Endothelial cell of umbilical vein (primary cell): Measurements from ENCODE around the gene VAV2. TPM values are rescaled to one million over a fixed set of nuclear protein-coding genes. Genes with fewer than 3 reads are reported as not detected.

Experiments
- BruUV-seq: library from RNA; stranded (reverse); fragments of 400-500 nt; replicated peaks from 2 replicates; lab custom pipeline; 2021; lab: Mats Ljungman, UMichigan
- CTCF ChIA-PET: fragments of 300-600, 350-600 bp; sonication (Branson Sonifier 250); formaldehyde crosslinking; loops from one replicate; lab custom pipeline; 2021; ENCODE audit warnings: antibody characterized with exemption, inconsistent platforms; lab: Charles Lee
- POLR2A ChIA-PET: fragments of 300-600, 350-600 bp; sonication (Branson Sonifier 250); formaldehyde crosslinking; loops from one replicate; lab custom pipeline; 2021; ENCODE audit warnings: antibody characterized with exemption, inconsistent platforms; lab: Charles Lee
- DNase-seq: peaks from one replicate; pipeline ENCODE4 v3.0.0-alpha.2; 2011; ENCODE audit warnings: low read depth, low spot score
- FAIRE-seq: peaks from 2 replicates; lab custom pipeline; 2011; peaks lifted over from hg19 to GRCh38; lab: Jason Lieb, UNC
- H2AFZ ChIP-seq: 2 replicates; pipeline ENCODE4 v1.6.0; 2012; ENCODE audit warnings: low read depth, low read length, control low read depth, inconsistent platforms
- H3K27ac ChIP-seq: 2 replicates; pipeline ENCODE4 v1.5.1; 2011; ENCODE audit warnings: low read depth, mild to moderate bottlenecking, control low read depth, low read length, moderate library complexity; ENCODE audit not compliant: insufficient read depth
- H3K27me3 ChIP-seq, 2 experiments: 2 replicates each; pipeline versions ENCODE4 v1.6.0 to v1.6.1; 2011; ENCODE audit warnings: low read length in 2 of 2, mixed read lengths in 1 of 2; ENCODE audit not compliant: control insufficient read depth in 2 of 2, insufficient read depth in 2 of 2
- H3K36me3 ChIP-seq, 2 experiments: 2 replicates in 1 of 2; 3 replicates in 1 of 2; pipeline ENCODE4 v1.5.1; 2011; ENCODE audit warnings: low read length in 2 of 2, mild to moderate bottlenecking in 1 of 2, moderate library complexity in 1 of 2; ENCODE audit not compliant: control insufficient read depth in 2 of 2, insufficient read depth in 2 of 2; ENCODE audit errors: extremely low read depth in 1 of 2
- H3K4me1 ChIP-seq: 3 replicates; pipeline ENCODE4 v1.5.1; 2011; ENCODE audit warnings: mild to moderate bottlenecking, low read length; ENCODE audit not compliant: control insufficient read depth, insufficient read depth; ENCODE audit errors: extremely low read depth
- H3K4me2 ChIP-seq: 2 replicates; pipeline ENCODE4 v1.6.1; 2011; ENCODE audit warnings: low read length, control low read depth, mixed read lengths; ENCODE audit not compliant: insufficient read depth
- H3K4me3 ChIP-seq, 3 experiments: fragments of 200-600 bp in 1 of 3; sonication (generic), shearing (Covaris generic) in 1 of 3; replicated peaks in 1 of 3; 2 replicates each; pipeline ENCODE4 v1.5.1; 2011 to 2016; ENCODE audit warnings: control low read depth in 3 of 3, low read length in 3 of 3, mild to moderate bottlenecking in 2 of 3, inconsistent platforms in 1 of 3, low read depth in 1 of 3, moderate library complexity in 1 of 3; ENCODE audit not compliant: insufficient read depth in 1 of 3
- H3K79me2 ChIP-seq: 2 replicates; pipeline ENCODE4 v1.6.0; 2012; ENCODE audit warnings: low read length, inconsistent platforms; ENCODE audit not compliant: control insufficient read depth, insufficient read depth
- H3K9ac ChIP-seq: replicated peaks from 2 replicates; pipeline ENCODE3; 2011; ENCODE audit warnings: low read length, control low read depth; ENCODE audit not compliant: insufficient read depth; ENCODE audit errors: extremely low read depth
- H3K9me1 ChIP-seq: replicated peaks from 3 replicates; pipeline ENCODE4 v1.6.0; 2011; ENCODE audit warnings: mild to moderate bottlenecking, low read length; ENCODE audit not compliant: control insufficient read depth, insufficient read depth; ENCODE audit errors: extremely low read depth
- H3K9me3 ChIP-seq: replicated peaks from 2 replicates; pipeline ENCODE4 v1.5.1; 2012; ENCODE audit warnings: low read length, inconsistent platforms; ENCODE audit not compliant: control insufficient read depth, insufficient read depth
- H4K20me1 ChIP-seq: replicated peaks from 2 replicates; pipeline ENCODE3; 2011; ENCODE audit warnings: mild to moderate bottlenecking, low read length; ENCODE audit not compliant: control insufficient read depth, insufficient read depth; ENCODE audit errors: extremely low read depth
- EZH2 ChIP-seq: IDR thresholded peaks from 2 replicates; pipeline ENCODE4 v1.6.1; 2012; ENCODE audit warnings: borderline replicate concordance, low read depth, mild to moderate bottlenecking, moderate library complexity, low read length, inconsistent platforms; ENCODE audit not compliant: severe bottlenecking
- FOS ChIP-seq: IDR thresholded peaks from 2 replicates; pipeline ENCODE4 v1.6.1; 2011; ENCODE audit warnings: mild to moderate bottlenecking, low read length, moderate library complexity, borderline replicate concordance; ENCODE audit not compliant: insufficient read depth
- GATA2 ChIP-seq: IDR thresholded peaks from 2 replicates; pipeline ENCODE4 v1.7.0; 2011; ENCODE audit warnings: low read depth, mild to moderate bottlenecking, moderate library complexity, mixed read lengths, low read length; ENCODE audit not compliant: insufficient read length, insufficient read depth
- JUN ChIP-seq: IDR thresholded peaks from 2 replicates; pipeline ENCODE4 v1.6.1; 2011; ENCODE audit warnings: borderline replicate concordance, low read depth; ENCODE audit not compliant: insufficient read length, insufficient read depth
- MYC ChIP-seq: IDR thresholded peaks from one replicate; pipeline ENCODE4 v1.6.1; 2011; ENCODE audit warnings: mild to moderate bottlenecking, low read depth, low read length
- POLR2A ChIP-seq: IDR thresholded peaks from 2 replicates; pipeline ENCODE4 v1.6.1; 2012; ENCODE audit warnings: low read depth, mild to moderate bottlenecking, control low read depth, low read length
- POLR2AphosphoS5 ChIP-seq: IDR thresholded peaks from 2 replicates; pipeline ENCODE4 v1.6.1; 2012; ENCODE audit warnings: low read depth, mild to moderate bottlenecking, control low read depth, low read length, moderate library complexity; ENCODE audit not compliant: insufficient read depth
- dilution Hi-C: fragments of 300-500 bp; cut with MboI; formaldehyde crosslinking; loops from one replicate; pipeline ENCODE4 v1.15.0; 2019; ENCODE audit warnings: low sequenced_read_pairs; ENCODE audit not compliant: extremely low pct_ligation_motif_present
- intact Hi-C: fragments of 100-400 bp; cut with micrococcal nuclease; formaldehyde crosslinking; loops from one replicate; pipeline ENCODE4 v1.10.0; 2022
- polyA plus RNA-seq, 4 experiments: library from polyadenylated mRNA; depleted of rRNA in 3 of 4; stranded (reverse) in 3 of 4; unstranded in 1 of 4; fragments of >200 nt; gene quantifications; 2 replicates each; pipeline versions ENCODE4 v1.2.1 to v1.2.3, GENCODE V29; 2011 to 2012; ENCODE audit warnings: missing spikeins in 1 of 4
- total RNA-seq: library from RNA; stranded (reverse); gene quantifications from 2 replicates; pipeline ENCODE4 v1.2.3, GENCODE V29; 2021
- TF ChIP-seq, protein P1 (sequence below), 2 donors: IDR thresholded peaks; 1 replicate in 1 of 2; 2 replicates in 1 of 2; pipeline ENCODE4 v1.5.1; 2011; ENCODE audit warnings: low read length in 2 of 2, mild to moderate bottlenecking in 2 of 2, moderate library complexity in 2 of 2, control low read depth in 1 of 2, inconsistent platforms in 1 of 2, low read depth in 1 of 2; ENCODE audit not compliant: insufficient read depth in 1 of 2; ENCODE audit errors: extremely low read depth in 1 of 2
- TF ChIP-seq, protein P2 (sequence below): IDR thresholded peaks from 2 replicates; pipeline ENCODE4 v1.6.1; 2011; ENCODE audit not compliant: insufficient read depth, insufficient read length

Gene VAV2
- total and polyA plus RNA-seq, 2 donors (not counting 3 experiments of a cell fraction or from before 2014, with no cell fraction given), result 10.6 to 30.6 TPM

DNA sequence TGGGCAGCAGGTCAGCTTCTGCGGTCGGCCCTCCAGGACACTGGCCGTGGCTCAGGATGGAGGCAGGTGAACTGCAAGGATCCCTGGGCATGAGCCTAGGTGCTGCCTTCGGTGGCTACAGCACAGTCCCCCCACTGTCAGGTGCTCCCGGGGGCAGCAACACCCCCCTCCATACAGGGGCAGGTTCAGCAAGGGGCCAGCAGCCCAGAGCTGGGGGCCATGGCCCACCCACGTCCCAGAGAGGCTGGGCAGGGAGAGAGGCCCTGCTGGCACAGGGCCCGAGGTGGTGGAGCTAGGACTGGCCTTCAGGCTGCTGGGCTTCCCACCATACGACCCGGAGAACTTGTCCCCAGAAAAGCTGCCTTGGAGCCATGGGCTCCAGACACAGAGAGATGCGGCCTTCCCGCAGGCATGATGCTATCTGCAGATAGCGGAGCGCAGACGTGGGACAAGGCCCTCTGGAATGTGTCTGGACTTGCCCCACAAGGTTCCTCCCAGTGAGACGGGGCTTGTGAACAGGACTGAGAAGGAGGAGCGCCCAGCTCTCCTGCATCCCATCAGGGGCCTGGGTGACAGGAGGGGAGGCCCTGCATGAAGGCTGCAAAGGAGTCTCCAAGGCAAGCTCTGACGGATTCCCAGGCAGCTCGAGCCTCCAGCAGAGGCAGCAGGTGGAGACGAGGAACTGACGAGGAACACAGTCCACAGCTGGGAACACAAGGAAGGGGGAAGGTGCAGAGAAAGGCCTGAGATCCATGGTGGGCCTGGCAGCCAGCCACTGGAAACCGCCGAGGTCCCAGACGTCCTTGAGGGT, 111.1 kb downstream of the VAV2 start:
- no peak overlapping the region for H3K4me3 ChIP-seq
- no peak for FAIRE-seq
- no peaks in the 10 kb centered on the region for H3K9me3 ChIP-seq
- peaks cover 5% of the 10 kb centered on the region for H3K79me2 ChIP-seq
- POLR2A ChIA-PET, result no interaction called here
- dilution Hi-C loops (no loop called here), intact Hi-C loops (no loop called here)
- H3K9ac ChIP-seq, result no peak overlapping the region
- no peaks in the 10 kb centered on the region for H3K36me3 ChIP-seq
- no peak overlapping the region for H3K4me2 ChIP-seq
- TF ChIP-seq, protein P1, sequence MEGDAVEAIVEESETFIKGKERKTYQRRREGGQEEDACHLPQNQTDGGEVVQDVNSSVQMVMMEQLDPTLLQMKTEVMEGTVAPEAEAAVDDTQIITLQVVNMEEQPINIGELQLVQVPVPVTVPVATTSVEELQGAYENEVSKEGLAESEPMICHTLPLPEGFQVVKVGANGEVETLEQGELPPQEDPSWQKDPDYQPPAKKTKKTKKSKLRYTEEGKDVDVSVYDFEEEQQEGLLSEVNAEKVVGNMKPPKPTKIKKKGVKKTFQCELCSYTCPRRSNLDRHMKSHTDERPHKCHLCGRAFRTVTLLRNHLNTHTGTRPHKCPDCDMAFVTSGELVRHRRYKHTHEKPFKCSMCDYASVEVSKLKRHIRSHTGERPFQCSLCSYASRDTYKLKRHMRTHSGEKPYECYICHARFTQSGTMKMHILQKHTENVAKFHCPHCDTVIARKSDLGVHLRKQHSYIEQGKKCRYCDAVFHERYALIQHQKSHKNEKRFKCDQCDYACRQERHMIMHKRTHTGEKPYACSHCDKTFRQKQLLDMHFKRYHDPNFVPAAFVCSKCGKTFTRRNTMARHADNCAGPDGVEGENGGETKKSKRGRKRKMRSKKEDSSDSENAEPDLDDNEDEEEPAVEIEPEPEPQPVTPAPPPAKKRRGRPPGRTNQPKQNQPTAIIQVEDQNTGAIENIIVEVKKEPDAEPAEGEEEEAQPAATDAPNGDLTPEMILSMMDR (IDR thresholded peaks at IDR 0.05; ENCODE audit: extremely low read depth in 1 of 2, insufficient read depth in 1 of 2, low read depth in 1 of 2, low read length in 2 of 2), result no peak
- TF ChIP-seq POLR2A (no peak), JUN (no peak), EZH2 (no peak), MYC (no peak), GATA2 (no peak), FOS (no peak), POLR2AphosphoS5 (no peak)
- TF ChIP-seq, protein P2, sequence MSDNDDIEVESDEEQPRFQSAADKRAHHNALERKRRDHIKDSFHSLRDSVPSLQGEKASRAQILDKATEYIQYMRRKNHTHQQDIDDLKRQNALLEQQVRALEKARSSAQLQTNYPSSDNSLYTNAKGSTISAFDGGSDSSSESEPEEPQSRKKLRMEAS, result no peak
- H3K27ac ChIP-seq, result no peak overlapping the region
- H3K27me3 ChIP-seq, result no peaks in the 10 kb centered on the region
- H3K9me1 ChIP-seq, result no peaks in the 10 kb centered on the region
- CTCF ChIA-PET, result no interaction called here
- BruUV-seq, result no TSS peak
- no peaks in the 10 kb centered on the region for H4K20me1 ChIP-seq
- DNase-seq, result no peak
- no peak overlapping the region for H2AFZ ChIP-seq
- no peaks in the 10 kb centered on the region for H3K4me1 ChIP-seq
